ENCODE data around the gene FAM237A. TPM values are rescaled to one million over a fixed set of nuclear protein-coding genes. Genes with fewer than 3 reads are reported as not detected.

The FAM237A gene
- total RNA-seq, 4 donors from 2014 or later: not detected

- in situ Hi-C loops (cut with MboI; ENCODE audit: low pct_ligation_motif_present in 1 of 4, low pct_unique_long_range_greater_than_20kb in 1 of 4, low sequenced_read_pairs in 3 of 4): loop anchor here in 1 of 4 donors (25.0 kb wide), 1 partner anchor 299 kb away; no protein-coding TSS in a partner anchor
- no peak overlapping the region for H3K27ac ChIP-seq
- 55 to 65% methylated on average over 2 of the region's 2 CpGs for WGBS, 2 donors (ENCODE audit: low coverage in 1 of 2)
- H3K36me3 ChIP-seq: no peaks in the 10 kb centered on the region
- H3K4me1 ChIP-seq: no peaks in the 10 kb centered on the region
- intact Hi-C loops (cut with DNase I; ENCODE audit: low total_unique reads): no loop called here
- TF ChIP-seq POLR2A (IDR thresholded peaks at IDR 0.05) (no peak), EP300 (IDR thresholded peaks at IDR 0.05; ENCODE audit: low read depth) (no peak), CTCF (IDR thresholded peaks at IDR 0.05) (no peak), POLR2AphosphoS5 (IDR thresholded peaks at IDR 0.05) (no peak)
- H3K4me3 ChIP-seq: no peak overlapping the region
- H3K9me3 ChIP-seq: no peaks in the 10 kb centered on the region
- no peak for DNase-seq
- H3K27me3 ChIP-seq: no peaks in the 10 kb centered on the region
Observed at GRCh38 chr2:206688453-206688852, 46.2 kb downstream of the FAM237A start.

GRCh38 chr2:206688990-206689389 lies 46.7 kb downstream of the FAM237A start:
- in situ Hi-C loops (cut with MboI; ENCODE audit: low pct_ligation_motif_present in 1 of 4, low pct_unique_long_range_greater_than_20kb in 1 of 4, low sequenced_read_pairs in 3 of 4): loop anchor here in 1 of 4 donors (25.0 kb wide), 1 partner anchor 298 kb away; no protein-coding TSS in a partner anchor
- WGBS, 2 donors (ENCODE audit: low coverage in 1 of 2): 25 to 57% methylated on average over 1 of the region's 1 CpG

GRCh38 chr2:206692971-206693370 lies 50.7 kb downstream of the FAM237A start:
- no peak for DNase-seq
- TF ChIP-seq EP300 (IDR thresholded peaks at IDR 0.05; ENCODE audit: low read depth): no peak
- TF ChIP-seq CTCF (IDR thresholded peaks at IDR 0.05): no peak
- no peak for TF ChIP-seq POLR2AphosphoS5 (IDR thresholded peaks at IDR 0.05)
- TF ChIP-seq POLR2A (IDR thresholded peaks at IDR 0.05): no peak
- in situ Hi-C loops (cut with MboI; ENCODE audit: low pct_ligation_motif_present in 1 of 4, low pct_unique_long_range_greater_than_20kb in 1 of 4, low sequenced_read_pairs in 3 of 4) (loop anchor here in 3 of 4 donors (5.0 to 25.0 kb wide), 6 partner anchors 82 to 782 kb away; no protein-coding TSS in a partner anchor), intact Hi-C loops (cut with DNase I; ENCODE audit: low total_unique reads) (loop anchor here (10.0 kb wide), 1 partner anchor 772 kb away; no protein-coding TSS in a partner anchor)
- no peaks in the 10 kb centered on the region for H3K27me3 ChIP-seq
- no peaks in the 10 kb centered on the region for H3K36me3 ChIP-seq
- H3K4me3 ChIP-seq: no peak overlapping the region
- WGBS, 2 donors (ENCODE audit: low coverage in 1 of 2): 73 to 74% methylated on average over 3 to 7 of the region's 7 CpGs
- no peak overlapping the region for H3K27ac ChIP-seq
- H3K4me1 ChIP-seq: no peaks in the 10 kb centered on the region
- no peaks in the 10 kb centered on the region for H3K9me3 ChIP-seq

More at GRCh38 chr2:206688990-206689389, 46.7 kb downstream of the FAM237A start:
- Histone ChIP-seq H3K27ac (no peak overlapping the region), H3K36me3 (no peaks in the 10 kb centered on the region), H3K27me3 (no peaks in the 10 kb centered on the region), H3K4me1 (no peaks in the 10 kb centered on the region), H3K4me3 (no peak overlapping the region), H3K9me3 (no peaks in the 10 kb centered on the region)
- intact Hi-C loops (cut with DNase I; ENCODE audit: low total_unique reads): no loop called here
- DNase-seq: no peak
- TF ChIP-seq CTCF (IDR thresholded peaks at IDR 0.05) (no peak), POLR2AphosphoS5 (IDR thresholded peaks at IDR 0.05) (no peak), POLR2A (IDR thresholded peaks at IDR 0.05) (no peak)

- TF ChIP-seq CTCF (IDR thresholded peaks at IDR 0.05): peak; percentile 51 to 71 (median 58)
- TF ChIP-seq EP300 (IDR thresholded peaks at IDR 0.05; ENCODE audit: low read depth): no peak
- H3K27ac ChIP-seq: no peak overlapping the region
- no peaks in the 10 kb centered on the region for H3K9me3 ChIP-seq
- H3K4me3 ChIP-seq: no peak overlapping the region
- DNase-seq: no peak
- intact Hi-C loops (cut with DNase I; ENCODE audit: low total_unique reads) (loop anchor here (10.0 kb wide), 1 partner anchor 771 kb away; no protein-coding TSS in a partner anchor), in situ Hi-C loops (cut with MboI; ENCODE audit: low pct_ligation_motif_present in 1 of 4, low pct_unique_long_range_greater_than_20kb in 1 of 4, low sequenced_read_pairs in 3 of 4) (loop anchor here in 3 of 4 donors (5.0 to 25.0 kb wide), 6 partner anchors 81 to 781 kb away; no protein-coding TSS in a partner anchor)
- no peaks in the 10 kb centered on the region for H3K36me3 ChIP-seq
- H3K27me3 ChIP-seq: no peaks in the 10 kb centered on the region
- 27 to 44% methylated on average over 2 to 5 of the region's 5 CpGs for WGBS, 2 donors (ENCODE audit: low coverage in 1 of 2)
- no peaks in the 10 kb centered on the region for H3K4me1 ChIP-seq
Observed at GRCh38 chr2:206693399-206694137, 51.3 kb downstream of the FAM237A start.

All from transverse colon (tissue), 4 donors.